Measurements from ENCODE around the gene KMT2B.

The KMT2B gene

DNA sequence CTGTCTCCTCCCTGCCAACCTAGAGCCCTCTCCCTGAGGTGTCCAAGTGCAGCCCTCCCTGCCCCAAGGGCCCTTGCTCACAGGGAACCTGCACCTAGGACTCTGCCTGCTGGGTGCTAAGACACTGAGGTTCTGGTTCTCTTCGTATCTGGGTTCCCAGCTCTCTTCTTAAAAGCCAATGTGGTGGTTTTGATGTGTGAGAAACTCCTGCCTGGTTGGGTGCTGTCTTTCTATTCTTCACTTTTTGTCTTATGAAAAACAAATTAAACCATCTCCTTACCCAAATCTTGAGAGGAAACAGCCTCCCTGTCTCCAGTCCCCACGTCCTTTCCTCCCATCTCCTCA, 4.3 kb upstream of the KMT2B start:
- TF ChIP-seq FOXM1 (IDR thresholded peaks at IDR 0.05; ENCODE audit: borderline replicate concordance, low read depth) (no peak), ZBTB7A (IDR thresholded peaks at IDR 0.05; ENCODE audit: low read depth) (no peak), EP300 (IDR thresholded peaks at IDR 0.05; ENCODE audit: borderline replicate concordance) (no peak)

DNA sequence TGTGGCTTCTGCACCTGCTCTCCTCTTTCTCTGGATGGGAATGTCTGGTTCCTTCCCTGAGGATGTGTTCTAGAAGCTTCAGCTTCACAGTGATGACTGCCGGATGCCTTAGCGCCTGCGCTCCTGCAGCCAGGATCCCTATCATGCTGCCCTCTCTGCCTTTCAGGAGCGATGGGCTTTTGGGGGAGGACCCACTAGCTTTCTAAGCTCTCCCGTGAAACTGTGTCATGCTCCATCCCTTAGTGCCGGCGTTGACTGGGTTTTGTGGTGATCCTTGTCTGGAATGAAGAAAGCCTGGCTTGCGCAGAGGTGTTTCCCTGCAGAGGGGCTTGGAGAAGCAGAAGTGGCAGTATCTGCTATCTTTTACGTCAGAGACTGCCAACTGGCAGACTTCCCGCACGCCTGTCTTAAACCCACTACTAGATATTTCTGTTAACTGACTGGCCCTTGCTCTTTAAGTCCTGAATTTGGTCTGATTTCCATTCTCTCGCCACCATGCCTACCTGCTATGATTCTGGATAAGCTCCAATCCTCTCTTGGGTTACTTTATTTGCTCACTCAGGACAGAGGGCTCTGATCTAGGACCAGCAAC, 3.8 kb upstream of the KMT2B start:
- TF ChIP-seq ZBTB7A (IDR thresholded peaks at IDR 0.05; ENCODE audit: low read depth) (no peak), EGR1 (IDR thresholded peaks at IDR 0.05) (no peak)

DNA sequence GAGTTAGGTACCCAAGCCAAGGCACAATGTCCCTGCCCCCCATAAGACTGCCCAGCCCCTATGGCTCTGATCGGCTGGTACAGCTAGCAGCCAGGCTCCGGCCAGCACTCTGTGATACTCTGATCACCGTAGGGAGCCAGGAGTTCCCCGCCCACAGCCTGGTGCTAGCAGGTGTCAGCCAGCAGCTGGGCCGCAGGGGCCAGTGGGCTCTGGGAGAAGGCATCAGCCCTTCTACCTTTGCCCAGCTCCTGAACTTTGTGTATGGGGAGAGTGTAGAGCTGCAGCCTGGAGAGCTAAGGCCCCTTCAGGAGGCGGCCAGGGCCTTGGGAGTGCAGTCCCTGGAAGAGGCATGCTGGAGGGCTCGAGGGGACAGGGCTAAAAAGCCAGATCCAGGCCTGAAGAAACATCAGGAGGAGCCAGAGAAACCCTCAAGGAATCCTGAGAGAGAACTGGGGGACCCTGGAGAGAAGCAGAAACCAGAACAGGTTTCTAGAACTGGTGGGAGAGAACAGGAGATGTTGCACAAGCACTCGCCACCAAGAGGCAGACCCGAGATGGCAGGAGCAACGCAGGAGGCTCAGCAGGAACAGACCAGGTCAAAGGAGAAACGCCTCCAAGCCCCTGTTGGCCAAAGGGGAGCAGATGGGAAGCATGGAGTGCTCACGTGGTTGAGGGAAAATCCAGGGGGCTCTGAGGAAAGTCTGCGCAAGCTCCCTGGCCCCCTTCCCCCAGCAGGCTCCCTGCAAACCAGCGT, 3.0 kb upstream of the KMT2B start:
- no peak for TF ChIP-seq EP300 (IDR thresholded peaks at IDR 0.05; ENCODE audit: borderline replicate concordance)
- no peak for TF ChIP-seq EGR1 (IDR thresholded peaks at IDR 0.05)
- no peak for TF ChIP-seq NFIC (IDR thresholded peaks at IDR 0.05)
- no peak for TF ChIP-seq ZBTB7A (IDR thresholded peaks at IDR 0.05; ENCODE audit: low read depth)
- no peak for TF ChIP-seq FOXM1 (IDR thresholded peaks at IDR 0.05; ENCODE audit: borderline replicate concordance, low read depth)
- TF ChIP-seq, protein P1, sequence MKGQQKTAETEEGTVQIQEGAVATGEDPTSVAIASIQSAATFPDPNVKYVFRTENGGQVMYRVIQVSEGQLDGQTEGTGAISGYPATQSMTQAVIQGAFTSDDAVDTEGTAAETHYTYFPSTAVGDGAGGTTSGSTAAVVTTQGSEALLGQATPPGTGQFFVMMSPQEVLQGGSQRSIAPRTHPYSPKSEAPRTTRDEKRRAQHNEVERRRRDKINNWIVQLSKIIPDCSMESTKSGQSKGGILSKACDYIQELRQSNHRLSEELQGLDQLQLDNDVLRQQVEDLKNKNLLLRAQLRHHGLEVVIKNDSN (IDR thresholded peaks at IDR 0.05) = no peak
- TF ChIP-seq CREB1 (IDR thresholded peaks at IDR 0.05; ENCODE audit: low read depth) = no peak
- TF ChIP-seq TCF12 (IDR thresholded peaks at IDR 0.05; ENCODE audit: low read depth) = no peak
- no peak for TF ChIP-seq TEAD4 (IDR thresholded peaks at IDR 0.05)
- TF ChIP-seq, protein P2, sequence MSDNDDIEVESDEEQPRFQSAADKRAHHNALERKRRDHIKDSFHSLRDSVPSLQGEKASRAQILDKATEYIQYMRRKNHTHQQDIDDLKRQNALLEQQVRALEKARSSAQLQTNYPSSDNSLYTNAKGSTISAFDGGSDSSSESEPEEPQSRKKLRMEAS (IDR thresholded peaks at IDR 0.05) = no peak
- no peak for TF ChIP-seq TAF1 (IDR thresholded peaks at IDR 0.05; ENCODE audit: low read depth)
- TF ChIP-seq, protein P3, sequence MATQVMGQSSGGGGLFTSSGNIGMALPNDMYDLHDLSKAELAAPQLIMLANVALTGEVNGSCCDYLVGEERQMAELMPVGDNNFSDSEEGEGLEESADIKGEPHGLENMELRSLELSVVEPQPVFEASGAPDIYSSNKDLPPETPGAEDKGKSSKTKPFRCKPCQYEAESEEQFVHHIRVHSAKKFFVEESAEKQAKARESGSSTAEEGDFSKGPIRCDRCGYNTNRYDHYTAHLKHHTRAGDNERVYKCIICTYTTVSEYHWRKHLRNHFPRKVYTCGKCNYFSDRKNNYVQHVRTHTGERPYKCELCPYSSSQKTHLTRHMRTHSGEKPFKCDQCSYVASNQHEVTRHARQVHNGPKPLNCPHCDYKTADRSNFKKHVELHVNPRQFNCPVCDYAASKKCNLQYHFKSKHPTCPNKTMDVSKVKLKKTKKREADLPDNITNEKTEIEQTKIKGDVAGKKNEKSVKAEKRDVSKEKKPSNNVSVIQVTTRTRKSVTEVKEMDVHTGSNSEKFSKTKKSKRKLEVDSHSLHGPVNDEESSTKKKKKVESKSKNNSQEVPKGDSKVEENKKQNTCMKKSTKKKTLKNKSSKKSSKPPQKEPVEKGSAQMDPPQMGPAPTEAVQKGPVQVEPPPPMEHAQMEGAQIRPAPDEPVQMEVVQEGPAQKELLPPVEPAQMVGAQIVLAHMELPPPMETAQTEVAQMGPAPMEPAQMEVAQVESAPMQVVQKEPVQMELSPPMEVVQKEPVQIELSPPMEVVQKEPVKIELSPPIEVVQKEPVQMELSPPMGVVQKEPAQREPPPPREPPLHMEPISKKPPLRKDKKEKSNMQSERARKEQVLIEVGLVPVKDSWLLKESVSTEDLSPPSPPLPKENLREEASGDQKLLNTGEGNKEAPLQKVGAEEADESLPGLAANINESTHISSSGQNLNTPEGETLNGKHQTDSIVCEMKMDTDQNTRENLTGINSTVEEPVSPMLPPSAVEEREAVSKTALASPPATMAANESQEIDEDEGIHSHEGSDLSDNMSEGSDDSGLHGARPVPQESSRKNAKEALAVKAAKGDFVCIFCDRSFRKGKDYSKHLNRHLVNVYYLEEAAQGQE (IDR thresholded peaks at IDR 0.05; ENCODE audit: low read depth) = no peak
- no peak for TF ChIP-seq CEBPB (IDR thresholded peaks at IDR 0.05)
- no peak for TF ChIP-seq YY1 (IDR thresholded peaks at IDR 0.05; ENCODE audit: low read depth)

DNA sequence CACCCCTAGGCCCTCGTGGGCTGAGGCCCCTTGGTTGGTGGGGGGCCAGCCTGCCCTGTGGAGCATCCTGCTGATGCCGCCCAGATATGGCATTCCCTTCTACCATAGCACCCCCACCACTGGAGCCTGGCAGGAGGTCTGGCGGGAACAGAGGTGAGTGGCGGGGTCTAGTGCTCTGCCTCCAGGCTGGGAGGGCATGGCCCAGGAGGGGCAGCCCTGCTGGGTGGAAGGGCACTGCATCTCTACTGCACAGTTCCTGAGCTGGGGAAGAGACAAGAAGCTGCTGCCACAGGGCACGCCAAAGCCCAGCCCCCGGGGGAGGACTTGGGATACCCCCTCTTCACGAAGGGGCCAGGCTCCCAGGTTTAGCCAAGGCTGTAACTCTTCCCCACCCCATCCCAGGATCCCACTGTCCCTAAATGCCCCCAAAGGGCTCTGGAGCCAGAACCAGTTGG, 2.4 kb upstream of the KMT2B start:
- TF ChIP-seq, protein P3 (IDR thresholded peaks at IDR 0.05; ENCODE audit: low read depth) = no peak
- TF ChIP-seq EP300 (IDR thresholded peaks at IDR 0.05; ENCODE audit: borderline replicate concordance) (no peak), NFIC (IDR thresholded peaks at IDR 0.05) (no peak), FOXM1 (IDR thresholded peaks at IDR 0.05; ENCODE audit: borderline replicate concordance, low read depth) (no peak), EGR1 (IDR thresholded peaks at IDR 0.05) (no peak)

DNA sequence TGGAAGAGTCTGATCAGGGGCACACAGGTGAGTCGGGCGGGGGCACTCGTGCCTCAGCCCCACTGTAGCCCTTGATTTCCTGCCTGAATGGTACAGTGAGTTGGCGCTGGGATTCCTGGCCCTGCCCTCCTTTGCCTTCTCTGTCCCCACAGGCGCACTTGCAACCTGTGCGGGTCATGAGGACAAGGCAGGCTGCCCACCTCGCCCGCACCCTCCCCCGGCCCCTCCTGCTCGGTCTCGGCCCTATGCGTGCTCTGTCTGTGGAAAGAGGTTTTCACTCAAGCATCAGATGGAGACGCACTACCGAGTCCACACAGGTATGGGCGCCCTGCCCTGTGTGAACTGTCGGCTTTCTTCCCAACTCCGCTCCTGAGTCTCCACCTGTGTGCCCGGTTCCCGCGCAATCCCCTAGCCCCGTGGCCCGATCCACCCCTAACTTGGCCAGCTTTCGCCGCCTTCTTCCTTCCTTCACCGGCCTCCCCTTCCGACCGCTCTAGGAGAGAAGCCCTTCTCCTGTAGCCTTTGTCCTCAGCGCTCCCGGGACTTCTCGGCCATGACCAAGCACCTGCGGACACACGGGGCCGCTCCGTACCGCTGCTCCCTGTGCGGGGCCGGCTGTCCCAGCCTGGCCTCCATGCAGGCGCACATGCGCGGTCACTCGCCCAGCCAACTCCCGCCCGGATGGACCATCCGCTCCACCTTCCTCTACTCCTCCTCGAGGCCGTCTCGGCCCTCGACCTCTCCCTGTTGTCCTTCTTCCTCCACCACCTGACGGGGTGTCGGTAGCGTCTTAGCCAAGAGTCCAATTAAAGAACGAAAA, 1.6 kb upstream of the KMT2B start:
- TF ChIP-seq, protein P3 (IDR thresholded peaks at IDR 0.05; ENCODE audit: low read depth) = no peak
- TF ChIP-seq, protein P2 (IDR thresholded peaks at IDR 0.05) = peak; percentile 92
- TF ChIP-seq, protein P1 (IDR thresholded peaks at IDR 0.05) = 0 out of 2 replicates have a peak, but pooled peaks have one; percentile 4
